Karpas-422 (cell line): ENCODE measurements around the gene WDR41. TPM values are rescaled to one million over a fixed set of nuclear protein-coding genes. Genes with fewer than 3 reads are reported as not detected.
A peak's percentile ranks its signal among the peaks of the same experiment; 100 is the strongest.
"Not testable (repeated sequence)": the region's sequence is repeated elsewhere in the genome, so short reads cannot be mapped to it uniquely, and the experiment has no call there.

ENCODE experiments used
- DNase-seq: peaks from one replicate; pipeline ENCODE4 v3.0.0-alpha.2; 2015
- H2AFZ ChIP-seq: fragments of 200-600 bp; sonication (generic); 2 replicates; pipeline ENCODE4 v1.6.1; 2014; ENCODE audit warnings: antibody characterized with exemption, low read length, mixed read lengths
- H3K27ac ChIP-seq: fragments of 200-600 bp; sonication (generic); 2 replicates; pipeline ENCODE4 v1.5.1; 2014; ENCODE audit warnings: mild to moderate bottlenecking, low read length, moderate library complexity
- H3K27me3 ChIP-seq: fragments of 200-600 bp; sonication (generic); 2 replicates; pipeline ENCODE4 v1.6.1; 2014; ENCODE audit warnings: low read length, mixed read lengths
- H3K36me3 ChIP-seq: fragments of 200-600 bp; sonication (generic); 2 replicates; pipeline ENCODE4 v1.6.1; 2014; ENCODE audit warnings: low read length, mixed read lengths; ENCODE audit not compliant: insufficient read depth
- H3K4me1 ChIP-seq: fragments of 200-600 bp; sonication (generic); 2 replicates; pipeline ENCODE4 v1.6.1; 2014; ENCODE audit warnings: mild to moderate bottlenecking, low read length, mixed read lengths
- H3K4me2 ChIP-seq: fragments of 200-600 bp; sonication (generic); 2 replicates; pipeline ENCODE4 v1.6.1; 2014; ENCODE audit warnings: low read length, low read depth, mild to moderate bottlenecking; ENCODE audit not compliant: poor library complexity, severe bottlenecking
- H3K4me3 ChIP-seq: fragments of 200-600 bp; sonication (generic); 2 replicates; pipeline ENCODE4 v1.5.1; 2014; ENCODE audit warnings: mild to moderate bottlenecking, antibody characterized with exemption, low read length, mixed read lengths
- H3K79me2 ChIP-seq: fragments of 200-600 bp; sonication (generic); 2 replicates; pipeline ENCODE4 v1.6.1; 2014; ENCODE audit warnings: mild to moderate bottlenecking, low read length, mixed read lengths
- H3K9ac ChIP-seq: fragments of 200-600 bp; sonication (generic); 2 replicates; pipeline ENCODE4 v1.6.0; 2014; ENCODE audit warnings: low read length
- H3K9me2 ChIP-seq: fragments of 200-600 bp; sonication (generic), shearing (Covaris generic); replicated peaks from 2 replicates; pipeline ENCODE4 v1.6.0; 2014; ENCODE audit warnings: mild to moderate bottlenecking, low read length, moderate library complexity; ENCODE audit not compliant: insufficient read depth
- H3K9me3 ChIP-seq: fragments of 300-700, 200-600 bp; sonication (generic); 2 replicates; pipeline ENCODE4 v1.6.1; 2014; ENCODE audit warnings: low read length, mixed read lengths
- H4K20me1 ChIP-seq: fragments of 200-600 bp; sonication (generic); 2 replicates; pipeline ENCODE4 v1.6.1; 2014; ENCODE audit warnings: mild to moderate bottlenecking, antibody characterized with exemption, low read length, low read depth; ENCODE audit not compliant: insufficient read depth
- total RNA-seq: library from RNA; depleted of rRNA; stranded (reverse); fragments of >200 nt; shearing (Covaris generic); gene quantifications from 2 replicates; pipeline ENCODE4 v1.2.3, GENCODE V29; 2014; ENCODE audit warnings: low replicate concordance; rRNA removed

The WDR41 gene
- 63.0 and 146 TPM in 2 replicates for total RNA-seq

- Histone ChIP-seq H3K4me3 (peak within 1 kb of the TSS; percentile 97), H3K9me2 (no peaks in the 10 kb centered on the region), H3K27me3 (no peaks in the 10 kb centered on the region), H4K20me1 (no peaks in the 10 kb centered on the region), H2AFZ (peak within 1 kb of the TSS; percentile 72), H3K4me2 (peak within 1 kb of the TSS; percentile 95), H3K4me1 (peaks cover 29% of the 10 kb centered on the region), H3K27ac (peak within 1 kb of the TSS; percentile 80), H3K9ac (peak within 1 kb of the TSS; percentile 89), H3K9me3 (no peaks in the 10 kb centered on the region), H3K36me3 (peaks cover 20% of the 10 kb centered on the region; the same call in 1 of the 2 replicates), H3K79me2 (peaks cover 46% of the 10 kb centered on the region)
- DNase-seq, result peak; percentile 96
Measured at GRCh38 chr5:77491783-77492652, at the start of gene WDR41. WDR41 (minus strand) TSS chr5:77492316; CDS start chr5:77492220, 96 bp downstream.

GRCh38 chr5:77531297-77531696 is 39.2 kb upstream of the WDR41 start:
- no peak overlapping the region for H3K9ac ChIP-seq
- H3K36me3 ChIP-seq, result no peaks in the 10 kb centered on the region
- H3K9me2 ChIP-seq, result no peaks in the 10 kb centered on the region; the same call in 1 of the 2 replicates
- H4K20me1 ChIP-seq, result no peaks in the 10 kb centered on the region
- DNase-seq, result no peak
- H3K79me2 ChIP-seq, result no peaks in the 10 kb centered on the region
- no peak overlapping the region for H3K4me2 ChIP-seq
- H2AFZ ChIP-seq, result no peak overlapping the region
- H3K4me1 ChIP-seq, result no peaks in the 10 kb centered on the region
- no peak overlapping the region for H3K4me3 ChIP-seq
- no peak overlapping the region for H3K27ac ChIP-seq
- H3K9me3 ChIP-seq, result no peaks in the 10 kb centered on the region
- H3K27me3 ChIP-seq, result no peaks in the 10 kb centered on the region

GRCh38 chr5:77518304-77518703 is 26.2 kb upstream of the WDR41 start:
- Histone ChIP-seq H3K36me3 (no peaks in the 10 kb centered on the region), H3K27ac (no peak overlapping the region), H4K20me1 (no peaks in the 10 kb centered on the region), H3K4me3 (no peak overlapping the region), H3K9me2 (no peaks in the 10 kb centered on the region), H2AFZ (no peak overlapping the region), H3K9me3 (no peaks in the 10 kb centered on the region), H3K9ac (no peak overlapping the region), H3K27me3 (no peaks in the 10 kb centered on the region), H3K4me2 (no peak overlapping the region), H3K79me2 (no peaks in the 10 kb centered on the region), H3K4me1 (no peaks in the 10 kb centered on the region)
- no peak for DNase-seq

GRCh38 chr5:77514457-77514856 is 22.3 kb upstream of the WDR41 start:
- H3K4me3 ChIP-seq, result no peak overlapping the region
- DNase-seq, result no peak
- H3K27me3 ChIP-seq, result no peaks in the 10 kb centered on the region
- no peaks in the 10 kb centered on the region for H3K9me3 ChIP-seq
- no peak overlapping the region for H3K4me2 ChIP-seq
- no peaks in the 10 kb centered on the region for H3K4me1 ChIP-seq
- H3K36me3 ChIP-seq, result no peaks in the 10 kb centered on the region
- H3K27ac ChIP-seq, result no peak overlapping the region
- H3K9me2 ChIP-seq, result no peaks in the 10 kb centered on the region
- no peak overlapping the region for H2AFZ ChIP-seq
- H3K79me2 ChIP-seq, result no peaks in the 10 kb centered on the region
- H4K20me1 ChIP-seq, result no peaks in the 10 kb centered on the region
- H3K9ac ChIP-seq, result no peak overlapping the region

GRCh38 chr5:77513321-77513720 is 21.2 kb upstream of the WDR41 start:
- Histone ChIP-seq H3K4me2 (no peak overlapping the region), H2AFZ (no peak overlapping the region), H3K9me3 (no peaks in the 10 kb centered on the region), H3K36me3 (no peaks in the 10 kb centered on the region), H3K27me3 (no peaks in the 10 kb centered on the region), H4K20me1 (no peaks in the 10 kb centered on the region), H3K9ac (no peak overlapping the region), H3K4me1 (no peaks in the 10 kb centered on the region), H3K79me2 (no peaks in the 10 kb centered on the region), H3K4me3 (no peak overlapping the region), H3K9me2 (no peaks in the 10 kb centered on the region), H3K27ac (no peak overlapping the region)
- DNase-seq, result no peak

GRCh38 chr5:77501132-77501531 is 9.0 kb upstream of the WDR41 start:
- not testable (repeated sequence) for H3K4me1 ChIP-seq, H2AFZ ChIP-seq, H3K79me2 ChIP-seq, H4K20me1 ChIP-seq, H3K4me3 ChIP-seq, H3K27ac ChIP-seq, H3K27me3 ChIP-seq, H3K9me3 ChIP-seq, H3K9ac ChIP-seq, H3K4me2 ChIP-seq, H3K9me2 ChIP-seq, H3K36me3 ChIP-seq, DNase-seq

- H3K4me2 ChIP-seq, result no peak overlapping the region
- no peaks in the 10 kb centered on the region; the same call in 1 of the 2 replicates for H3K27me3 ChIP-seq
- H3K9me2 ChIP-seq, result no peaks in the 10 kb centered on the region
- H3K36me3 ChIP-seq, result no peaks in the 10 kb centered on the region
- no peaks in the 10 kb centered on the region for H3K79me2 ChIP-seq
- no peak overlapping the region for H3K4me3 ChIP-seq
- H4K20me1 ChIP-seq, result no peaks in the 10 kb centered on the region
- H3K9ac ChIP-seq, result no peak overlapping the region
- H3K9me3 ChIP-seq, result no peaks in the 10 kb centered on the region
- no peak overlapping the region for H3K27ac ChIP-seq
- H3K4me1 ChIP-seq, result no peaks in the 10 kb centered on the region
- no peak for DNase-seq
- H2AFZ ChIP-seq, result no peak overlapping the region
Measured at GRCh38 chr5:77499973-77500372, 7.9 kb upstream of the WDR41 start.

GRCh38 chr5:77499441-77499840 is 7.3 kb upstream of the WDR41 start:
- H3K27ac ChIP-seq, result no peak overlapping the region
- no peaks in the 10 kb centered on the region for H3K9me3 ChIP-seq
- H3K9ac ChIP-seq, result no peak overlapping the region
- H2AFZ ChIP-seq, result no peak overlapping the region
- no peak for DNase-seq
- no peaks in the 10 kb centered on the region for H3K79me2 ChIP-seq
- H3K9me2 ChIP-seq, result no peaks in the 10 kb centered on the region
- no peak overlapping the region for H3K4me2 ChIP-seq
- no peak overlapping the region for H3K4me3 ChIP-seq
- H3K27me3 ChIP-seq, result no peaks in the 10 kb centered on the region; the same call in 1 of the 2 replicates
- no peaks in the 10 kb centered on the region for H3K36me3 ChIP-seq
- H4K20me1 ChIP-seq, result no peaks in the 10 kb centered on the region
- no peaks in the 10 kb centered on the region for H3K4me1 ChIP-seq
